SU-DHL-6 (cell line): Measurements from ENCODE around the gene DCUN1D2.

Experiments
- CTCF ChIP-seq: fragments of 200-600 bp; sonication (generic); IDR thresholded peaks from one replicate; pipeline ENCODE4 v1.5.1; 2017; ENCODE audit warnings: antibody characterized with exemption, mild to moderate bottlenecking, low read length, moderate library complexity; ENCODE audit not compliant: insufficient read depth, poor library complexity, severe bottlenecking
- EZH2phosphoT487 ChIP-seq: fragments of 200-600 bp; sonication (generic), shearing (Covaris generic); conservative IDR thresholded peaks from 2 replicates; pipeline ENCODE4 v1.6.1; 2018; ENCODE audit warnings: mild to moderate bottlenecking, antibody characterized with exemption, low read length, moderate library complexity, mixed read lengths

DNA sequence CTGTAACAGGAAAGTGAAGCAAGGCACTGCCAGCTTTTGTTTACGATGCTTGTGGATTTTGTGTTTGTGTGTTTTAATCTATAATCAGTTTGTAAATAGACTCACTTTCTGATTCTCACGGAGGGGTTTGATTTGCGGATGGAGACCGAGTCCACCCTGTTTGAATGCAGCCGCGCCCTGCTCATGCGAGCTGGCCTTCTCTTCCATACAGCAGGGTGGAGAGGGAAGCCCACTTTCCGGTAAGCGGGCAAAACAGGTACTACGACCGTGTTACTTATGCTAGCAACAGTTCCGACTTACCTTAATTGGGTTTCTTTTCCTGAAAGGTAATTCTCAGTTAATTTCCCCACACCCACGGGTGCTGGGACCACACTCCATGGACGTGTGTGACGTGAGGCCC is 70.3 kb downstream of the DCUN1D2 start:
- TF ChIP-seq CTCF (no peak), EZH2phosphoT487 (no peak)
